NCI-H82 treated with DMSO at 0.1 percent for 48 hours (cell line): ENCODE results near the gene TUBD1.
"Not testable (repeated sequence)": the region's sequence is repeated elsewhere in the genome, so short reads cannot be mapped to it uniquely, and the experiment has no call there.

ENCODE experiments used
- DNase-seq: peaks from one replicate; lab custom pipeline; 2025; ENCODE audit not compliant: unreplicated experiment; lab: John Stamatoyannopoulos, UW

The TUBD1 gene

DNA sequence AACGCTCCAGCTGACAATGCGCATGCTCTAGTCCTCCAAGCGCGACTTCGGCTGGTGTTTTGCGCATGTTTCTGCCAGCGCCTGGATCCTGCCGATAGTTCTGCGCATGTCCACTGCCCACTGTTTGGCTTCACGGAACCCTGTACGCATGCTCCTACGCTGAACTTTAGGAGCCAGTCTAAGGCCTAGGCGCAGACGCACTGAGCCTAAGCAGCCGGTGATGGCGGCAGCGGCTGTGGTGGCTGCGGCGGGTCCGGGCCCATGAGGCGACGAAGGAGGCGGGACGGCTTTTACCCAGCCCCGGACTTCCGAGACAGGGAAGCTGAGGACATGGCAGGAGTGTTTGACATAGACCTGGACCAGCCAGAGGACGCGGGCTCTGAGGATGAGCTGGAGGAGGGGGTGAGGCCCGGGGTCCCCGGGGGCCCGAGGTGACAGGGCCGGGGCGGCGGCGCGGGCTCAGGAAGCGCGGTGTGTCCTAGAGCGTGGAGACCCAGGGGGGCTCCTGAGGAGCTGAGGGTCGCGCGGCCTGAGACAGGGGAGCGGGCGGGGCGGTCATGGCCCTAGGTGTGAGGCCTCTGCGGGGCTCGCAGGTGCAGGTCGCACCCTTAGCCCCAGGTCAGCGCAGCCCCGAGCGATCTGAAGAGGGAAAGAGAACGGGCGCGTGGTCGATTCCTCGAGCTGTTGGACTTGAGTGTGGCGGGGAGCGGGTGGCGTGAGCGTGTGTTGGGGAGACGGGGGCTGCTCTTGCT is at the start of gene TUBD1, which contains the start of gene RPS6KB1:
TUBD1 (minus strand) TSS at position 20 of the 752 bp plus-strand sequence. CDS start 1,941 bp downstream, outside the sequence.
RPS6KB1 (plus strand) TSS at position 198 of the 752 bp plus-strand sequence; CDS start at position 262, 64 bp downstream.
- peak; percentile 99 for DNase-seq

DNA sequence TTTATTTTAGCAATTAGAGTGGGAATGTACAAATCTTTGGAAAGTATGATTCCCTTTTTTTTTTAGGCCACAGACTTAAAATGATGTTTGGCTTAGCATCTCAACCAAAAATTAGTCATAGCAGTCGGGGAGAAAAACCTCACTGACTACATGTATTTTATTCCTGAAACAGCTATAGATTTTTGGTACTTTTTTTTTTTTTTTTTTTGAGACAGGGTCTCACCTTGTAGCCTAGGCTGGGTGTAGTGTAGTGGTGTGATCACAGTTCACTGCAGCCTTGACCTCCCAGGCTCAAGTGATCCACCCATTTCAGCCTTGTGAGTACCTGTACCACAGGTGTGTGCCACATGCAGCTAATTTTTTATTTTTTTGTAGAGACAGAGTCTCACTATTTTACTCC is 48.4 kb upstream of the TUBD1 start:
- DNase-seq: no peak

DNA sequence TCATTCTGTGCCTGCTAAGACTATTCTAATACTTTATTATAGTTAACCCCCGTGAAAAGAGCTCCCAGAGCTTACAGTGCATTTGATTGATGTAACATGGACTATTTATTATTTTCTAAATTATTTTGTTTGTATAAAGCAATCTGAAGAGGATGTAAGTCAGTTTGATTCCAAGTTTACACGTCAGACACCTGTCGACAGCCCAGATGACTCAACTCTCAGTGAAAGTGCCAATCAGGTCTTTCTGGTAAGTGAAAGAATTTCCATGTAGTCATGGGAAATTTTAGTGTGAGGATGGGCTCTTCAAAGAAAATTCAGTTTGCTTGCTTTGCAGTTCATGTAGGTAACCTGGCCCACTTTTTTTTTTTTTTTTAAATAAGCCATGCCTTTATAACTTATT is 48.0 kb upstream of the TUBD1 start:
- not testable (repeated sequence) for DNase-seq

DNA sequence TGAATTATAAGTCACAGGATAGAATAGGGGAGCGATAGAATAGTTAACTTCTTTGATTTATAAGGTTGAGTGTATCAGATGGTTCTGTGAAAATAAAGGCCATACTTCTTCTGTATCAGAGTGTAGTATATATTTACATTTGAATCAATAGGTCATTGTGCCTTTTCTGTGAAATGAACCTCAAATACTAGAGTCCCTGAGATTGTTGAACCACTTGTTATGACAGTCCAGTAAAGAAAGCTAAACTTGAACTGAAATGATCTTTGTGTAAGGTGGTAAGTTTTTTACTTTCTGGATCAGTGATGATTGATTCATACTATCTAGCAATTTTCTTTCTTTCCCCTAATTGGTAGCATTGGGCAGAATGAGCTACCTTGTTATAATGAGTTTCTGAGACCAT is 40.6 kb upstream of the TUBD1 start:
- DNase-seq: not testable (repeated sequence)

DNA sequence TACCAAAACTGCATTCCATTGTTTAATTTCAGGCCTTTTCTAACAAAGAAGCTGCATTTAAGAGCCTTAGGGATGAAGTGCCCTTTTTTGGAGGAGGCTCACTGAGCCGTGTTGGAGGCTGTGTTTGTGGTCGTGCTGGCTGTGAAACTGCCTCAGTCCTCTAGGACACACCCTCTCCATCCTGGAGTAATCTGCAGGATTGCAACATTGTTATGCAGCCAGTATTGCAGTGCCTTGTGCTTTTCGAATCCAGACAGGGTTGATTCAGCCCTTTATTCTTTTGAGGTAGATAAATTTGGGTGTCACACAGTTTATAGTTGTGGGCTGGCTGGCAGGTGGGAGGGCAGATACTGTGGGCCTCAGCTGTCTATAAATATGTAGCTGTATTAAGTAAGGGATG is 38.0 kb upstream of the TUBD1 start:
- not testable (repeated sequence) for DNase-seq

DNA sequence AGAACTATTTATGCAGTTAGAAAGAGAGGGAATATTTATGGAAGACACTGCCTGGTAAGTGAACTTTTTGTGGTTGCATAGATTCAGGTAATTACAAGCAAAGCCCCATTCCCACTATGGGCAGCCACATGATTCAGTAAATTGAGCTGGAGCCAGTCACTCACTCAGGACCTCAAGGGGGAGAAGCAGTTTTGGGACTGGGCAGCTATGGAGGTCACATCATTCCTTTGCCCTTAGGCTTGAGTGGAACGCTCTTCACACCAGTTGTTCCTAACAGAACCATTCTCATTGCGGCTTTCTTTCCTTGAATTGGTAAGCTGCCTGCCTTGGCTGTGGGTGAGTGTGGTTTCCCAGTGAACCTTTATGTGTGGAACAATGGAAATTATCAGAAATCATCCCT is 37.4 kb upstream of the TUBD1 start:
- DNase-seq: not testable (repeated sequence)

GRCh38 chr17:59920637-59921036 is 27.9 kb upstream of the TUBD1 start:
- not testable (repeated sequence) for DNase-seq

- no peak for DNase-seq
These were observed 23.7 kb upstream of the TUBD1 start for GRCh38 chr17:59916446-59916845.

- DNase-seq: peak; percentile 29
These were observed 21.6 kb upstream of the TUBD1 start for GRCh38 chr17:59914274-59914854.

DNA sequence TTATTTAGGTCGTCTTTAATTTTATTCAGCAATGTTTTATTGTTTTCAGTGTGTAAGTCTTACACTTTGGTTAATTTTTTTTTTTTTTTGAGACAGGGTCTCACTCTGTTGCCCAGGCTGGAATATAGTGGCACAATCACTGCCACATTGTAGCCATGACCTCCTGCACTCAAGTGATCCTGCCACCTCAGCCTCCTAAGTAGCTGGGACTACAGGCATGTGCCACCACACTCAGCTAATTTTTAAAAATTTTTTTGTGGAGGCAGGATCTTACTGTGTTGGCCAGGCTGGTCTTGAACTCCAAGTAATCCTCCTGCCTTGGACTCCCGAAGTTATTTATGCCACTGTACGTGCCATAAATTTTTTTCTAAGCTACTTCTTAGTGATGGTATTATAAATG is 14.7 kb upstream of the TUBD1 start:
- DNase-seq: no peak

- DNase-seq: no peak
These were observed 10.7 kb upstream of the TUBD1 start for GRCh38 chr17:59903455-59903854.

GRCh38 chr17:59901604-59902003 is 8.9 kb upstream of the TUBD1 start:
- no peak for DNase-seq

GRCh38 chr17:59899099-59899498 is 6.4 kb upstream of the TUBD1 start:
- DNase-seq: no peak

GRCh38 chr17:59897090-59897489 is 4.3 kb upstream of the TUBD1 start:
- no peak for DNase-seq

GRCh38 chr17:59893676-59894100 is 945 bp upstream of the TUBD1 start:
- no peak for DNase-seq

GRCh38 chr17:59892251-59892923 is 356 bp downstream of the TUBD1 start:
- DNase-seq: no peak

- DNase-seq: no peak
These were observed 2.0 kb downstream of the TUBD1 start for GRCh38 chr17:59890720-59891119.

DNA sequence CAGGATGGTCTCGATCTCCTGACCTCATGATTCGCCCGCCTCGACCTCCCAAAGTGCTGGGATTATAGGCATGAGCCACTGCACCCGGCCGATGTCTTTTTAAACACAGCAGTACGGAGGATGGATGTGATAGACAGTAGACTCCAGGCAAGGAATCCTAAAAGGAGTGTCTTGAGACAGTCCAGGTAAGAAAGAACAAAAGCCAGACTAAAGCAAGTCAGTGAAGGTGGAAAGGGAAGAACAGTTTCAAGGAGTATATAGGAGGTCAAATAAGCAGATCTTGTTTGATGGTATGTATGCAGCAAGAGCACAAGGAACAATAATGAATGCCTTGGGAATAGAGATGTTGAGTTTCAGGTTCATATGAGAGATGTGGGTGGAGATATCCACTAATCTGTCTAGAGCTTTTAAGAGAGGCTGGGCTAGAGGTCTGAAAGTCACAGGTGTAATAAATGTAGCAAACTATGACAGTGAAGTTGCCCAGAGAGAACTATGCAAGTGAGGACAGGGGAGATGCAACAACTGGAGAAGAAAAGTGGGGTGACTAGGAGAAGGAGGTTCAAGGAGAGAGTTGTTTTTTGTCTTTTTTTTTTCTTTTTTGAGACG is 4.5 kb downstream of the TUBD1 start:
- DNase-seq: no peak

GRCh38 chr17:59884861-59885260 is 7.9 kb downstream of the TUBD1 start:
- no peak for DNase-seq

DNA sequence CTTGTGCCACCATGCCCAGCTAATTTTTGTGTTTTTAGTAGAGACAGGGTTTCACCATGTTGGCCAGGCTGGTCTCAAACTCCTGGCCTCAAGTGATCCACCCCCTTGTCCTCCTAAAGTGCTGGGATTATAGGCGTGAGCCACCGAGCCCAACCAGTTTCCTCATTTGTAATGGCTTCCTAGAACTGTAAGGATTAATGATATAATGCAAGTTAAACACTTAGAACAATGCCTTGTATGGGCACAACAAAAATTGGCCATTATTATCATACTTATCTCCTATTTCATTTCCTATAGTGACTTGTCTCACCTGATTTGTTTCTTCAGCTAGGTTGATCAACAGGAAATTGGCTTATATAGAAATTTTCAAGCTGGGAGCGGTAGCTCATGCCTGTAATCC is 14.1 kb downstream of the TUBD1 start:
- DNase-seq: no peak

GRCh38 chr17:59877965-59878364 is 14.8 kb downstream of the TUBD1 start:
- no peak for DNase-seq

- no peak for DNase-seq
These were observed 16.6 kb downstream of the TUBD1 start for GRCh38 chr17:59876107-59876506.
